GM23248 (cell line): ENCODE results near the gene HOXD9. TPM values are rescaled to one million over a fixed set of nuclear protein-coding genes. Genes with fewer than 3 reads are reported as not detected.

Experiments
- DNase-seq: peaks from one replicate; pipeline ENCODE4 v3.0.0-alpha.2; 2015
- H2AFZ ChIP-seq: fragments of 200-600 bp; sonication (generic); 2 replicates; pipeline ENCODE4 v1.6.1; 2016; ENCODE audit warnings: antibody characterized with exemption
- H3F3A ChIP-seq: fragments of 200-600 bp; sonication (generic); 2 replicates; pipeline ENCODE4 v1.6.1; 2016; ENCODE audit warnings: mild to moderate bottlenecking, antibody characterized with exemption, mixed run types; ENCODE audit not compliant: insufficient read depth
- H3K27ac ChIP-seq: fragments of 200-600 bp; sonication (generic); 2 replicates; pipeline ENCODE4 v1.5.1; 2016; ENCODE audit warnings: mild to moderate bottlenecking
- H3K27me3 ChIP-seq: fragments of 200-600 bp; sonication (generic); replicated peaks from 2 replicates; pipeline ENCODE4 v1.6.1; 2016; ENCODE audit warnings: mild to moderate bottlenecking; ENCODE audit not compliant: insufficient read depth
- H3K36me3 ChIP-seq: fragments of 200-600 bp; sonication (generic); 2 replicates; pipeline ENCODE4 v1.6.1; 2016; ENCODE audit warnings: low read depth, mild to moderate bottlenecking
- H3K4me1 ChIP-seq: fragments of 200-600 bp; sonication (generic); 2 replicates; pipeline ENCODE4 v1.6.1; 2016; ENCODE audit warnings: mild to moderate bottlenecking; ENCODE audit not compliant: insufficient read depth
- H3K4me2 ChIP-seq: fragments of 200-600 bp; sonication (generic); one replicate; pipeline ENCODE4 v1.6.1; 2016; ENCODE audit warnings: mild to moderate bottlenecking; ENCODE audit not compliant: unreplicated experiment
- H3K4me3 ChIP-seq: fragments of 200-600 bp; sonication (generic); 2 replicates; pipeline ENCODE4 v1.5.1; 2016; ENCODE audit warnings: mild to moderate bottlenecking
- H3K79me2 ChIP-seq: fragments of 200-600 bp; sonication (generic); 2 replicates; pipeline ENCODE4 v1.6.1; 2016; ENCODE audit warnings: mild to moderate bottlenecking; ENCODE audit not compliant: insufficient read depth
- H3K9ac ChIP-seq: fragments of 200-600 bp; sonication (generic); 2 replicates; pipeline ENCODE4 v1.6.1; 2016; ENCODE audit warnings: mild to moderate bottlenecking
- H3K9me2 ChIP-seq: fragments of 200-600 bp; sonication (generic); 2 replicates; pipeline ENCODE4 v1.6.1; 2016; ENCODE audit warnings: mixed run types, mild to moderate bottlenecking, moderate library complexity; ENCODE audit not compliant: insufficient read depth
- H3K9me3 ChIP-seq: fragments of 200-600 bp; sonication (generic); one replicate; pipeline ENCODE4 v1.6.1; 2017; ENCODE audit warnings: low read depth
- H4K20me1 ChIP-seq: fragments of 200-600 bp; sonication (generic); 2 replicates; pipeline ENCODE4 v1.6.0; 2016; ENCODE audit not compliant: insufficient read depth
- EZH2 ChIP-seq: fragments of 200-600 bp; sonication (generic); IDR thresholded peaks from 2 replicates; pipeline ENCODE4 v1.6.1; 2018; ENCODE audit warnings: antibody characterized with exemption, mild to moderate bottlenecking; ENCODE audit not compliant: insufficient read depth, poor library complexity, severe bottlenecking
- EZH2phosphoT487 ChIP-seq: fragments of 200-600 bp; sonication (generic); IDR thresholded peaks from 2 replicates; pipeline ENCODE4 v1.6.1; 2018; ENCODE audit warnings: antibody characterized with exemption, moderate library complexity, mild to moderate bottlenecking, low read depth; ENCODE audit not compliant: insufficient read depth
- WGBS, 2 experiments: methylation state at CpG; one replicate each; pipeline ENCODE4 v1.1.6; 2015 to 2017; ENCODE audit warnings: low lambda C conversion rate in 2 of 2, low coverage in 1 of 2; ENCODE audit errors: missing lambda C conversion rate in 2 of 2; 5-methylcytosine and 5-hydroxymethylcytosine counted together
- in situ Hi-C: fragments of 300-500 bp; cut with MboI; formaldehyde crosslinking; loops from 2 replicates; pipeline ENCODE4 v1.15.0; 2020
- polyA plus RNA-seq: library from polyadenylated mRNA; unstranded; fragments of >200 nt; fragmentation: Nextera tagmentation; extraction: Ambion mirVana; gene quantifications from 2 replicates; pipeline ENCODE4 v1.2.1, GENCODE V29; 2016
- total RNA-seq: library from RNA; depleted of rRNA; stranded (reverse); fragments of >200 nt; shearing (Covaris generic); gene quantifications from 2 replicates; pipeline ENCODE4 v1.2.3, GENCODE V29; 2014

The HOXD9 gene
- total and polyA plus RNA-seq, 2 experiments from 2014 or later, result 4.2 to 7.2 TPM

DNA sequence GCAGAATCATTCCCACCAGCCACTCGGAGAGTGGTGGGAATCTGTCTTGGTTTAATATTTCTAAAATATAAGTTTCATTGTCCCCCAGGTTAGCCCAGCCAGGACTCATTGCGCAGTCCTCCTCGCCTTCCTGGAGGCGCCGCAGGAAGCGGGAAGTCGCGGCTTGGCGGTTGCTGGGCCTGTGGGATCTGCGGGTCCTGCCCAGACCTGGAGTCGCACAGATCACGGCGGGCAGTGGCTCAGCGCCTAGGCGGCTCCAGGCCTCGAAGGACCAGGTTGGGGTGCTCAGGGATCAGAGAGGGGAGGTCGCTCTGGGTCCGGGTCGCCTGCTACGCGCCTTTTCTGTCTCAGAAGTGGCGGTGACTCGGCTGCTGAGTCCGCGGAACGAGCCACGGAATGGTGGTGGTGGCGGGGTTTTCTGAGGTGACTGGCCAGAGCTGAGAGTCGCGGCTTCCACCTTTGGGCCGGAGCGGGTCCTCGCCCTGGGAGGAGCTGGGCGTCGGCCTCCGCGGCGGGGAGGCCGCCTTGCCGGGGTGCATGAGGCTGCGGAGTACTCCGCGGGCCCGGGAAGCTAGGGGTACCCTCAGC lies 37.2 kb downstream of the HOXD9 start:
- DNase-seq, result no peak
- no peak overlapping the region for H2AFZ ChIP-seq
- H3K9me3 ChIP-seq, result no peaks in the 10 kb centered on the region
- H3K36me3 ChIP-seq, result no peaks in the 10 kb centered on the region; the same call in 1 of the 2 replicates
- no peaks in the 10 kb centered on the region for H3K79me2 ChIP-seq
- H4K20me1 ChIP-seq, result no peaks in the 10 kb centered on the region
- H3K27ac ChIP-seq, result no peak overlapping the region
- no peaks in the 10 kb centered on the region for H3K9me2 ChIP-seq
- no peak overlapping the region for H3K4me2 ChIP-seq
- H3K9ac ChIP-seq, result no peak overlapping the region
- WGBS, 2 experiments, result 93% methylated on average over 32 to 44 of the region's 44 CpGs
- peaks cover 13% of the 10 kb centered on the region; the same call in 1 of the 2 replicates for H3F3A ChIP-seq
- H3K4me3 ChIP-seq, result no peak overlapping the region
- in situ Hi-C loops, result no loop called here
- no peaks in the 10 kb centered on the region for H3K27me3 ChIP-seq
- TF ChIP-seq EZH2phosphoT487 (no peak), EZH2 (no peak)
- no peaks in the 10 kb centered on the region; the same call in 1 of the 2 replicates for H3K4me1 ChIP-seq

DNA sequence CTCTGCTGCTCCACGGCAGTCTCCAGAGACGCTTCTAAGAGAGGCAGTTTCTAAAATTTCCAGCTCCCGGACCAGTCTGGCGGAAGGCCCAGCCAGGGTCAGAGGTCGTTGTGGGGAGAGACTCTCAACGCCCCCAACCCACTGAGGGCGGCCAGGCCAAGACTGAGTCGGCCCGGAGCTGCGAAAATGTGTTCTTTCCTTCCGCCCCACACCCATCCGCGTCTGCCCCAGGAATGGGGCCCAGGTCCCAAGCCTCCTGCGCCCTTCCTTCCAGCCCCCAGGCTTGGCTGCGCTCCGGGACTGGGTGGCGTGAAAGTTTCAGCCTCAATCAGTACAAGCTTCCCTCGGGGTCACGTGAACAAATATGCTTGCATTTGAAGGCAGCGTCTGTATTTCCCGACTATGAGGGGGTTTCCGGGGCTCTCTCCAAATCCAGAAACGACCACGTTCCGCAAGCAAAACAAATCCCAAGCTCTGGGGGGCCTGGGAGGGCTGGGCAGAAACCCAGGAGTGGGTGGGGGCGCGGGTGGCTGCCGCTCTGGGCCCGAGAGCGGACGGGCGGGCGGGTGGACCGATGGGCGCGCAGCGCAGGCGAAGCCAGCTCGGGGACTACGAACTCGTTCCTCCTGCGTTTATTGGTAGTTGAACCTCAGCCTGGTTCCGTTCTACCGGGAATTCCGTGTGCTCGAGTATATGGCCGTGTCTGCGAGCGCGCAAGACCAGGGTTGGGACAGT lies 37.9 kb downstream of the HOXD9 start:
- Histone ChIP-seq H3K4me2 (no peak overlapping the region), H3K4me3 (no peak overlapping the region), H3K4me1 (no peaks in the 10 kb centered on the region; the same call in 1 of the 2 replicates), H3K9me2 (no peaks in the 10 kb centered on the region), H3K9me3 (no peaks in the 10 kb centered on the region), H3F3A (peaks cover 9% of the 10 kb centered on the region; the same call in 1 of the 2 replicates), H3K27ac (no peak overlapping the region), H4K20me1 (no peaks in the 10 kb centered on the region), H3K36me3 (no peaks in the 10 kb centered on the region), H3K27me3 (no peaks in the 10 kb centered on the region), H3K79me2 (no peaks in the 10 kb centered on the region), H3K9ac (no peak overlapping the region), H2AFZ (no peak overlapping the region)
- no peak for TF ChIP-seq EZH2phosphoT487
- TF ChIP-seq EZH2, result no peak
- in situ Hi-C loops, result no loop called here
- DNase-seq, result no peak
- WGBS, 2 experiments, result 92 to 93% methylated on average over 49 to 50 of the region's 50 CpGs

DNA sequence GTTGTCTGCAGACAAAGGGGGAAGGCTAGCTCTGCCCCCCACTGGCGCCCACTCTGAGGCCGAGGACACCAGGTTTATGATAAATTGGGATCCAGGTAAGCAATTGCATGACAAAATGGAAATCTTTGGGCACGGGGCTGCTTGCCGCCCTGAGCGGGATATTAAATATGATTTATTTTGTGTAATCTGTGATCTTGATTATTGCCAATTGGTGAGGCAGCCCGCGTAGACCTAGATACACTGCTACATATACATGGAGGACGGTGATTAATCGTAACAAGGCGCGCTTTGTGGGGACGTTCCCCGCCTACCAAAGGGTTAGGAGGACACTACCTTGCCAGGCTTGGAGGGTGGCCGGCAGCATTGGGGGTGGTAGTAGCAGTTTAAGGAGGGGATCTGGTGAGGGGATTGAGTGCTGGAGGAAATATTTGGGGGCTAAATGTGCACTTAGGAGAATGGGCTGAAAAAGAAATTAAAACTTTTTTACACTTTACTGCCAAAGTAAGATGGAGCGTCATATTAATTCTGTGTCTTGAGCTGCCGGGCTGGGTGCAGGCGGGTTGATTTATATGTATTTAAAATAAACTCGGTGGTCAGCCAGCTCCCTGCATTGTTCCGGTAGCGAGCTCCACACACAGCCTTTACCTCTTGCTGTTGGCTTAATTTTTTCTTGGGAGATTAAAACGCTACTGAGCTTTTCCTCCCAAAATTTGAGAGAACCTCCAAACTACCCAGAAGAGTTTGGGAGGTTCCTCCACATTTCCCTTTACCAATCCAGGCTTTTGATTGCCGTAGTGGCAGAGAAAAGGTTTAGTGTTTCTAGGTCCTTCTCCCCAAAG lies 38.7 kb downstream of the HOXD9 start:
- DNase-seq, result no peak
- no peaks in the 10 kb centered on the region for H3K27me3 ChIP-seq

More for the DNA sequence above, 38.7 kb downstream of the HOXD9 start:
- WGBS, 2 experiments, result 91 to 92% methylated on average over 22 of the region's 22 CpGs
- Histone ChIP-seq H3F3A (0 out of 2 replicates have a peak, but pooled peaks cover 9% of the 10 kb centered on the region), H3K9me3 (no peaks in the 10 kb centered on the region), H3K79me2 (no peaks in the 10 kb centered on the region), H3K9me2 (no peaks in the 10 kb centered on the region), H3K9ac (peak overlapping the region; percentile 61), H3K4me1 (no peaks in the 10 kb centered on the region; the same call in 1 of the 2 replicates), H3K4me3 (peak overlapping the region; percentile 62), H3K4me2 (peak overlapping the region; percentile 92), H3K27ac (peak overlapping the region; percentile 44), H4K20me1 (no peaks in the 10 kb centered on the region), H3K36me3 (no peaks in the 10 kb centered on the region), H2AFZ (peak overlapping the region; percentile 71)
- TF ChIP-seq EZH2 (no peak), EZH2phosphoT487 (no peak)
- in situ Hi-C loops, result no loop called here
